Measurements from ENCODE around the gene CLSTN1. TPM values are rescaled to one million over a fixed set of nuclear protein-coding genes. Genes with fewer than 3 reads are reported as not detected.

The CLSTN1 gene
- total RNA-seq, 1 donor from 2014 or later, result 181 TPM

GRCh38 chr1:9735800-9736199 is 88.0 kb downstream of the CLSTN1 start:
- H3K36me3 ChIP-seq (ENCODE audit: insufficient read depth, low read length), result peaks cover 37% of the 10 kb centered on the region
- H3K27me3 Mint-ChIP-seq (ENCODE audit: low read depth, unreplicated experiment), result no peaks in the 10 kb centered on the region
- H3K36me3 Mint-ChIP-seq (ENCODE audit: low read depth, unreplicated experiment), result peaks cover 51% of the 10 kb centered on the region
- H3K4me3 ChIP-seq (ENCODE audit: insufficient read depth, low read depth, low read length), result no peak overlapping the region
- H3K9me3 ChIP-seq (ENCODE audit: insufficient read depth, low read depth, low read length), result no peaks in the 10 kb centered on the region
- FAIRE-seq (no peak), DNase-seq (ENCODE audit: low read depth) (no peak)
- H3K79me2 ChIP-seq (ENCODE audit: insufficient read depth, low read length), result no peaks in the 10 kb centered on the region
- H3K4me3 Mint-ChIP-seq (ENCODE audit: unreplicated experiment), result no peak overlapping the region
- no peaks in the 10 kb centered on the region for H3K4me1 ChIP-seq (ENCODE audit: insufficient read depth, low read length)
- H3K27ac Mint-ChIP-seq (ENCODE audit: unreplicated experiment), result no peak overlapping the region
- H3K27ac ChIP-seq (ENCODE audit: low read depth, low read length), result no peak overlapping the region
- no peak overlapping the region for H2AFZ ChIP-seq (ENCODE audit: low read depth, low read length)
- H3K27me3 ChIP-seq (ENCODE audit: insufficient read depth, low read length), result no peaks in the 10 kb centered on the region
- H3K9me3 Mint-ChIP-seq (ENCODE audit: unreplicated experiment), result no peaks in the 10 kb centered on the region
- peaks cover 5% of the 10 kb centered on the region for H4K20me1 ChIP-seq (ENCODE audit: insufficient read depth, low read length)
- TF ChIP-seq EZH2 (IDR thresholded peaks at IDR 0.05; ENCODE audit: insufficient read depth, low read length), result no peak
- no peak for TF ChIP-seq CTCF (IDR thresholded peaks at IDR 0.05; ENCODE audit: insufficient read depth, low read depth, low read length)
- peaks cover 10% of the 10 kb centered on the region for H3K4me1 Mint-ChIP-seq (ENCODE audit: low read depth, unreplicated experiment)
- no peak overlapping the region for H3K9ac ChIP-seq (ENCODE audit: low read length)
- H3K4me2 ChIP-seq (ENCODE audit: low read length), result no peak overlapping the region

GRCh38 chr1:9733160-9733789 is 90.5 kb downstream of the CLSTN1 start:
- H3K4me2 ChIP-seq (ENCODE audit: low read length), result no peak overlapping the region
- H3K27ac ChIP-seq (ENCODE audit: low read depth, low read length), result no peak overlapping the region
- H3K27me3 ChIP-seq (ENCODE audit: insufficient read depth, low read length), result no peaks in the 10 kb centered on the region
- H3K4me3 Mint-ChIP-seq (ENCODE audit: unreplicated experiment), result peak overlapping the region; percentile 40
- peaks cover 10% of the 10 kb centered on the region for H3K4me1 Mint-ChIP-seq (ENCODE audit: low read depth, unreplicated experiment)
- H3K79me2 ChIP-seq (ENCODE audit: insufficient read depth, low read length), result no peaks in the 10 kb centered on the region
- no peaks in the 10 kb centered on the region for H3K4me1 ChIP-seq (ENCODE audit: insufficient read depth, low read length)
- no peaks in the 10 kb centered on the region for H3K9me3 ChIP-seq (ENCODE audit: insufficient read depth, low read depth, low read length)
- peaks cover 57% of the 10 kb centered on the region for H3K36me3 Mint-ChIP-seq (ENCODE audit: low read depth, unreplicated experiment)
- FAIRE-seq (no peak), DNase-seq (ENCODE audit: low read depth) (no peak)
- H3K9ac ChIP-seq (ENCODE audit: low read length), result no peak overlapping the region
- peaks cover 37% of the 10 kb centered on the region for H3K36me3 ChIP-seq (ENCODE audit: insufficient read depth, low read length)
- H4K20me1 ChIP-seq (ENCODE audit: insufficient read depth, low read length), result peaks cover 6% of the 10 kb centered on the region
- peak overlapping the region; percentile 63 for H3K27ac Mint-ChIP-seq (ENCODE audit: unreplicated experiment)
- H2AFZ ChIP-seq (ENCODE audit: low read depth, low read length), result no peak overlapping the region
- TF ChIP-seq CTCF (IDR thresholded peaks at IDR 0.05; ENCODE audit: insufficient read depth, low read depth, low read length) (no peak), EZH2 (IDR thresholded peaks at IDR 0.05; ENCODE audit: insufficient read depth, low read length) (no peak)
- no peaks in the 10 kb centered on the region for H3K9me3 Mint-ChIP-seq (ENCODE audit: unreplicated experiment)
- no peak overlapping the region for H3K4me3 ChIP-seq (ENCODE audit: insufficient read depth, low read depth, low read length)
- H3K27me3 Mint-ChIP-seq (ENCODE audit: low read depth, unreplicated experiment), result no peaks in the 10 kb centered on the region

All from astrocyte (in vitro differentiated cells and primary cell).